GM23248 (cell line): Measurements from ENCODE around the gene ACTG1. TPM values are rescaled to one million over a fixed set of nuclear protein-coding genes. Genes with fewer than 3 reads are reported as not detected.
A peak's percentile ranks its signal among the peaks of the same experiment; 100 is the strongest.
"Not testable (repeated sequence)": the region's sequence is repeated elsewhere in the genome, so short reads cannot be mapped to it uniquely, and the experiment has no call there.

Experiments
- DNase-seq: peaks from one replicate; pipeline ENCODE4 v3.0.0-alpha.2; 2015
- H2AFZ ChIP-seq: fragments of 200-600 bp; sonication (generic); 2 replicates; pipeline ENCODE4 v1.6.1; 2016; ENCODE audit warnings: antibody characterized with exemption
- H3F3A ChIP-seq: fragments of 200-600 bp; sonication (generic); 2 replicates; pipeline ENCODE4 v1.6.1; 2016; ENCODE audit warnings: mild to moderate bottlenecking, antibody characterized with exemption, mixed run types; ENCODE audit not compliant: insufficient read depth
- H3K27ac ChIP-seq: fragments of 200-600 bp; sonication (generic); 2 replicates; pipeline ENCODE4 v1.5.1; 2016; ENCODE audit warnings: mild to moderate bottlenecking
- H3K27me3 ChIP-seq: fragments of 200-600 bp; sonication (generic); replicated peaks from 2 replicates; pipeline ENCODE4 v1.6.1; 2016; ENCODE audit warnings: mild to moderate bottlenecking; ENCODE audit not compliant: insufficient read depth
- H3K36me3 ChIP-seq: fragments of 200-600 bp; sonication (generic); 2 replicates; pipeline ENCODE4 v1.6.1; 2016; ENCODE audit warnings: low read depth, mild to moderate bottlenecking
- H3K4me1 ChIP-seq: fragments of 200-600 bp; sonication (generic); 2 replicates; pipeline ENCODE4 v1.6.1; 2016; ENCODE audit warnings: mild to moderate bottlenecking; ENCODE audit not compliant: insufficient read depth
- H3K4me2 ChIP-seq: fragments of 200-600 bp; sonication (generic); one replicate; pipeline ENCODE4 v1.6.1; 2016; ENCODE audit warnings: mild to moderate bottlenecking; ENCODE audit not compliant: unreplicated experiment
- H3K4me3 ChIP-seq: fragments of 200-600 bp; sonication (generic); 2 replicates; pipeline ENCODE4 v1.5.1; 2016; ENCODE audit warnings: mild to moderate bottlenecking
- H3K79me2 ChIP-seq: fragments of 200-600 bp; sonication (generic); 2 replicates; pipeline ENCODE4 v1.6.1; 2016; ENCODE audit warnings: mild to moderate bottlenecking; ENCODE audit not compliant: insufficient read depth
- H3K9ac ChIP-seq: fragments of 200-600 bp; sonication (generic); 2 replicates; pipeline ENCODE4 v1.6.1; 2016; ENCODE audit warnings: mild to moderate bottlenecking
- H3K9me2 ChIP-seq: fragments of 200-600 bp; sonication (generic); 2 replicates; pipeline ENCODE4 v1.6.1; 2016; ENCODE audit warnings: mixed run types, mild to moderate bottlenecking, moderate library complexity; ENCODE audit not compliant: insufficient read depth
- H3K9me3 ChIP-seq: fragments of 200-600 bp; sonication (generic); one replicate; pipeline ENCODE4 v1.6.1; 2017; ENCODE audit warnings: low read depth
- H4K20me1 ChIP-seq: fragments of 200-600 bp; sonication (generic); 2 replicates; pipeline ENCODE4 v1.6.0; 2016; ENCODE audit not compliant: insufficient read depth
- EZH2 ChIP-seq: fragments of 200-600 bp; sonication (generic); IDR thresholded peaks from 2 replicates; pipeline ENCODE4 v1.6.1; 2018; ENCODE audit warnings: antibody characterized with exemption, mild to moderate bottlenecking; ENCODE audit not compliant: insufficient read depth, poor library complexity, severe bottlenecking
- EZH2phosphoT487 ChIP-seq: fragments of 200-600 bp; sonication (generic); IDR thresholded peaks from 2 replicates; pipeline ENCODE4 v1.6.1; 2018; ENCODE audit warnings: antibody characterized with exemption, moderate library complexity, mild to moderate bottlenecking, low read depth; ENCODE audit not compliant: insufficient read depth
- WGBS, 2 experiments: methylation state at CpG; one replicate each; pipeline ENCODE4 v1.1.6; 2015 to 2017; ENCODE audit warnings: low lambda C conversion rate in 2 of 2, low coverage in 1 of 2; ENCODE audit errors: missing lambda C conversion rate in 2 of 2; 5-methylcytosine and 5-hydroxymethylcytosine counted together
- in situ Hi-C: fragments of 300-500 bp; cut with MboI; formaldehyde crosslinking; loops from 2 replicates; pipeline ENCODE4 v1.15.0; 2020
- polyA plus RNA-seq: library from polyadenylated mRNA; unstranded; fragments of >200 nt; fragmentation: Nextera tagmentation; extraction: Ambion mirVana; gene quantifications from 2 replicates; pipeline ENCODE4 v1.2.1, GENCODE V29; 2016
- total RNA-seq: library from RNA; depleted of rRNA; stranded (reverse); fragments of >200 nt; shearing (Covaris generic); gene quantifications from 2 replicates; pipeline ENCODE4 v1.2.3, GENCODE V29; 2014

Gene ACTG1
- total and polyA plus RNA-seq, 2 experiments from 2014 or later = 3,778 to 9,349 TPM

DNA sequence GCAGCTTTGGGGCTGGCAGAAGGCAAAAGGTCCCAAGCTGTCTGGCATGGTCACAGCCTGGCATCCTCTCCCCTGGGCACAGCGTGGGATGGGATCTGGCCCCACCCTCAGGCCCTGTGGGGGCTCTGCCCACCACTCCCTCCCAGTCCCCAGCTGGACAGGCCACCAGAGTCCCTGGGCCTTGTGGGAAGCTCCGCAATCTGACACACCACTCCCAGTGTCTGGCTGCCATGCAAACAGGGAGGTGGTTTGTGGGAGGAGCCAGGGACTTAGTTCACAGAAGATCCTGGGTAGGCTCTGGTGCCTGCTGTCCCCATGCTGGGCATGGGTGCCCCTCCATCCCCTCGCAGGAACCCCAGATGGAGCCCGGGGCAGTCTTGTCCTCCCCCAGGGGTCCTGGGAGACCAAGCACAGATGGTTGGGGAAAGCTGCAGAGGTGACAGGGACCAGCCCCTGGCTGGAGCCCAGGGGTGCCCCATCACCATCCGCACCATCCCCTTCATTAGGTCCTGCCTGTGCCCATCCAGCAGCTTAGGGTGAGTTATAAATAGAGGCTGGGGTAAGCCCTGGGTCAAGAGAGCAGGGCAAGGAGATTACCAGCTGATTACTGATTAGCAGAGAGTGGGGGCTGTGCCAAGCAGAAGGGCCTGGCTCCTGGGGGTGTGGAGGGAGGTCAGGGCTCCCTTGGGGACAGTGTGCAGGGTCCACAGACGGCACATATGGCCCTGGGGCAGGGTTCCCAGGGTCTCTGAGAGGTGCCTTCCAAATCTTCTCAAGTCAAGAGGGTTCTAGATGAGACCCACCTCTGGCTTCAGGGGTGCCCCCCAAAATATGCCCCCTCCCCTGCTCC lies 21.8 kb upstream of the ACTG1 start:
- H3K27ac ChIP-seq = no peak overlapping the region
- in situ Hi-C loops = no loop called here
- no peaks in the 10 kb centered on the region for H3K27me3 ChIP-seq
- H2AFZ ChIP-seq = no peak overlapping the region
- no peaks in the 10 kb centered on the region for H3K36me3 ChIP-seq
- no peaks in the 10 kb centered on the region for H3K79me2 ChIP-seq
- no peaks in the 10 kb centered on the region for H3K4me1 ChIP-seq
- no peaks in the 10 kb centered on the region for H4K20me1 ChIP-seq
- no peak overlapping the region for H3K9ac ChIP-seq
- peak; percentile 59 for DNase-seq
- H3K9me2 ChIP-seq = no peaks in the 10 kb centered on the region
- no peaks in the 10 kb centered on the region for H3F3A ChIP-seq
- H3K4me3 ChIP-seq = no peak overlapping the region
- H3K4me2 ChIP-seq = no peak overlapping the region
- 43 to 44% methylated on average over 6 of the region's 6 CpGs for WGBS, 2 experiments
- H3K9me3 ChIP-seq = no peaks in the 10 kb centered on the region
- TF ChIP-seq EZH2 (no peak), EZH2phosphoT487 (no peak)

DNA sequence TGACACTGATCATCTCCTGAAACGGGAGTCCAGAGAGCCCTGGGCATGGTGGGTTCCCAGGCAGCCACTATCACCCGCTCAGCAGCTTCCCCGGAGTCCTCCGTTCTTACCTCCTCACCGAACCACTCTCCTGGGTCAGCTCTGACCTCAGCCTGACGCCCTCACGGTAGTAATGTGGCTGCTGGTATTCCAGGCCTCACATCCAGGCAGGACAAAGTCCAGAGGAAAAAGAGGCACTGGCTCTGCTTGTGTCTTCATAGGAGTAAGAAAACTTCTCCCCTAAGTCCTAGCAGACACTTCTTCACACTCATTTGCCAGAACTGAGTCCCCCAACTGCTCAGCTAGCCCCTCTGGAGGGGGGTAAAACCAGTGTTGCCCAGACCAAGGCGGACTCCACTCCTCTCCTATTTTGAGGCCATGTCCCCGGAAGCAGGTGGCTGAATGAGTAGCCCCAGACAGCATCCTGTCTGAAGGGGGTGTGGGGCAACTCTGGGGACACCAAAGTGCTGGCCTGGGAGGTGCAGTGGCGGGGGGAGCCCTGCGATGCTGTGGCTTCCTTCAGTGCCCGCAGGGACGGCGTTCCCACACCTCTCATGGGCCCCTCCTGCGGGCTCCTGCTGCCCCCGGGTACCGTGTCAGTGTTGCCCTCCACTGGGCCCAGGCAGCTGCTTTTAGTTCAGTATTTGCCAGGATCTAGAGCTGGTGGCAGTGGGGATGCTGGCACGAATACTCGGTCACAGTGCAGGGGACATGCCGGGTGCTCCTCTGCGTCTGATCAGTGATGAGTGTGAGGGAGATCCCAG lies 20.9 kb upstream of the ACTG1 start:
- in situ Hi-C loops = no loop called here
- Histone ChIP-seq H3F3A (no peaks in the 10 kb centered on the region), H3K4me2 (no peak overlapping the region), H3K27ac (no peak overlapping the region), H2AFZ (no peak overlapping the region), H3K27me3 (no peaks in the 10 kb centered on the region), H3K36me3 (no peaks in the 10 kb centered on the region), H3K9ac (no peak overlapping the region), H3K79me2 (no peaks in the 10 kb centered on the region), H3K9me3 (no peaks in the 10 kb centered on the region), H3K4me1 (no peaks in the 10 kb centered on the region), H3K4me3 (no peak overlapping the region), H4K20me1 (no peaks in the 10 kb centered on the region), H3K9me2 (no peaks in the 10 kb centered on the region)
- DNase-seq = no peak
- TF ChIP-seq EZH2 (no peak), EZH2phosphoT487 (no peak)
- WGBS, 2 experiments = 46 to 49% methylated on average over 21 of the region's 21 CpGs

DNA sequence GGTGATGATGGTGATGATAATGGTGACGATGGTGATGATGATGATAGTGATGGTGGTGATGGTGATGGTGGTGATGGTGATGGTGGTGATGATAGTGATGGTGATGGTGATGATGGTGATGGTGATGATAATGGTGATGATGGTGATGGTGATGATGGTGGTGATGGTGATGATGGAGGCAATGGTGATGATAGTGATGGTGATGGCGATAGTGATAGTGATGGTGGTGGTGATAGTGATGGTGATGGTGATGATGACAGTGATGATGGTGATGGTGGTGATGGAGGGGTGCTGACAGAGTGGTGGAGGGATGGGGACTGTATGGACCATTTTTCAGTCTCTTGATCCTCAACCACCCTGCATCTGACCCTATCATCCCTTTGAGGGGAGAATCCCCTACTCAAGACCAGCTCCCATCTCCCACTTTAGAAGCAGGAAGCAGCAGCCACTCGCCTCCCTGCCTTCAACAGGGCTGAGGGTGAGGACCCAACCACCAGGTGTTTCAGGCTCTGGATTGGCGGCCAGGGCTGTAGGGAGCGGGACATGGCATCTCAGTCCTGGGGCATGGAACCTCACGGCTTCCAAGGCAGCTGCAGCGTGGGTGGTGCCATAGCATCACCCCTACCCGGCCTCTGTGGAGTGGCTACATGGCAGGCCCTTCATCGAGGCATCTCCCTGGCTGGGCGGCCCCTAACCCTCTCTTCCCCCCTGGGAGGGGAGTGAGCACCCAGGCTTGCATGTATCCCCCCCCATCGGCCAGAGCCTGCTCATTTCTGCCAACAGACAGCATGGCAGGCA lies 20.1 kb upstream of the ACTG1 start:
- Histone ChIP-seq H3K36me3 (no peaks in the 10 kb centered on the region), H3K4me1 (0 out of 2 replicates have a peak, but pooled peaks cover under 1% of the 10 kb centered on the region), H3K27ac (no peak overlapping the region), H3F3A (no peaks in the 10 kb centered on the region), H4K20me1 (no peaks in the 10 kb centered on the region), H3K9me2 (no peaks in the 10 kb centered on the region), H3K27me3 (no peaks in the 10 kb centered on the region), H3K9ac (no peak overlapping the region), H3K4me2 (no peak overlapping the region), H3K4me3 (no peak overlapping the region), H3K9me3 (no peaks in the 10 kb centered on the region), H3K79me2 (no peaks in the 10 kb centered on the region), H2AFZ (no peak overlapping the region)
- no peak for DNase-seq
- TF ChIP-seq EZH2 (no peak), EZH2phosphoT487 (no peak)
- in situ Hi-C loops = no loop called here
- 87 to 91% methylated on average over 10 to 11 of the region's 11 CpGs for WGBS, 2 experiments

DNA sequence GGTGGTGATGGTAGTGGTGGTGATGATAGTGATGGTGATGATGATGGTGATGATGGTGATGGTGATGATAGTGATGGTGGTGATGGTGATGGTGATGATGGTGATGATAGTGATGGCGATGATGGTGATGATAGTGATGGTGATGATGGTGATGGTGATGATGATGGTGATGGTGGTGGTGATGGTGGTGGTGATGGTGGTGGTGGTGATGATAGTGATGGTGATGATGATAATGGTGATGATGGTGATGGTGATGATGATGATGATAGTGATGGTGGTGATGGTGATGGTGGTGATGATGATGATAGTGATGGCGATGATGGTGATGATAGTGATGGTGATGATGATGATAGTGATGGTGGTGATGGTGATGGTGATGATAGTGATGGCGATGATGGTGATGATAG lies 19.4 kb upstream of the ACTG1 start:
- H3K36me3 ChIP-seq, H3K9me2 ChIP-seq, H3K9me3 ChIP-seq, in situ Hi-C loops, H3K27me3 ChIP-seq, H4K20me1 ChIP-seq, H3K4me1 ChIP-seq, H3K9ac ChIP-seq, H2AFZ ChIP-seq, H3K4me3 ChIP-seq, H3F3A ChIP-seq, H3K27ac ChIP-seq, H3K79me2 ChIP-seq, DNase-seq, H3K4me2 ChIP-seq: not testable (repeated sequence)
- 94 to 100% methylated on average over 1 to 3 of the region's 3 CpGs for whole genome bisulfite sequencing, 2 experiments

DNA sequence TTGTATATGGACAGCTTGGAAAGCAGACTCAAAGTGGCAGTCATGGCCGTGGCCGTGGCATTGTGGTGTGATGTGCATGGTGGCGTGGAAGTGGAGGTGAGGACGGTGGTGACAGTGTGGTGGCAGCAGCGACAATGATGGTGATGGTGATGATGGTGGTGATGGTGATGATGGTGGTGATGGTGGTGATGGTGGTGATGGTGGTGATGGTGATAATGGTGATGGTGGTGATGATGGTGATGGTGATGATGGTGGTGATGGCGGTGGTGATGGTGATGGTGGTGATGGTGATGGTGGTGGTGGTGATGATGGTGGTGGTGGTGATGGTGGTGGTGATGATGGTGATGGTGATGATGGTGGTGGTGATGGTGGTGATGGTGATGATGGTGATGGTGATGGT lies 18.4 kb upstream of the ACTG1 start:
- H3K9me2 ChIP-seq, H3K79me2 ChIP-seq, H4K20me1 ChIP-seq, H3K27ac ChIP-seq, H3K4me2 ChIP-seq, H3K4me1 ChIP-seq, DNase-seq, H3K27me3 ChIP-seq, H2AFZ ChIP-seq, H3K4me3 ChIP-seq, H3F3A ChIP-seq, H3K9me3 ChIP-seq, H3K9ac ChIP-seq, H3K36me3 ChIP-seq, in situ Hi-C loops: not testable (repeated sequence)
- 79 to 84% methylated on average over 5 to 6 of the region's 6 CpGs for WGBS, 2 experiments
